ENCODE measurements around the gene LMF1.

DNA sequence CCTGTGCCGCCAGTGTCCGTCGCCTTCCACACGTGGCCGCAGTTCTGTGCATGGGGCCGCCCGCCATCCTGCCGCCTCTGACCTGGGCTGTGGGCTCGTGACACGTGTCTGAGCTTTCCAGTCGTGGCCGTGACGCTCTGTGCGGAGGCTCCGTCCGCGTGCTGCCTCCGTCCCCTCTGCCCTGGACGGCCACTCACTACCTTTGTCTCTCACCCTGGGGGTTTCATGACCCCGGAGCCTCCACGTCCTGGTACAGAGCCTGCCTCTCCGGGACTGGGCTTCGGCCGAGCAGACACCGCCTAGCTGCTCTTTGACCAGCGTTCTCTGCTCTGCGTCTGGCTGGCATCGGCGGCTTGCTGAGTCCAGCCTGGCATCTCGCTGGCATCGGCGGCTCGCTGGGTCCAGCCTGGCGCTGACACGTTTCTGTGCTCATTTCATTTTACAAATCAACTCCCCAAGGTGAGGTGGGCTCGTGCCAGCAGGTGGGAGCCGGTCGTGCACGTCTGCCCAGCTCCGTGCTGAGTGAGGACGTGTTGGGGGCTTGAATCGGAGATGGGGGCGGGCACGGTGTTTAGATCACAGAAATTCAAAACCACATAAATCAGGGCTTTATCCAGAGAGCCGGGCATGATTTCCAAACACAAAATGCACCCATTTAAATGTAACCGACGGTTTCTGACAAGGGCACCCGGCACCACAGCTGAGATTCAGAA is 126.0 kb downstream of the LMF1 start:
- no peak for TF ChIP-seq CTCF (IDR thresholded peaks at IDR 0.05)
- TF ChIP-seq POLR2A (IDR thresholded peaks at IDR 0.05), result no peak
- TF ChIP-seq POLR2AphosphoS5 (IDR thresholded peaks at IDR 0.05), result no peak

All from prostate gland (tissue), 2 donors.